Activated T-helper 2 cell treated with anti-CD3 and anti-CD28 coated beads, Interferon-gamma antibody, Interleukin-2, Interleukin-4, amounts not matched to agents 10 μg/mL and 5 μg/mL and 100 μg/mL, durations not matched to agents 14 hours and 24 hours and 36 hours (primary cell): Measurements from ENCODE around the gene ITPR3. TPM values are rescaled to one million over a fixed set of nuclear protein-coding genes. Genes with fewer than 3 reads are reported as not detected.

Source experiments
- DNase-seq: peaks from one replicate; pipeline ENCODE4 v3.0.0; 2021; ENCODE audit warnings: low spot score
- H3K27ac Mint-ChIP-seq: one replicate; pipeline ENCODE4 v1.8.0; 2021; ENCODE audit warnings: mixed read lengths
- H3K27me3 Mint-ChIP-seq: one replicate; pipeline ENCODE4 v1.8.0; 2021; ENCODE audit warnings: low read depth, mixed read lengths
- H3K36me3 Mint-ChIP-seq: one replicate; pipeline ENCODE4 v1.8.0; 2021; ENCODE audit warnings: low read depth, mixed read lengths
- H3K4me1 Mint-ChIP-seq: one replicate; pipeline ENCODE4 v1.8.0; 2021; ENCODE audit warnings: low read depth, mixed read lengths
- H3K4me3 Mint-ChIP-seq: one replicate; pipeline ENCODE4 v1.8.0; 2021; ENCODE audit warnings: low read depth, mild to moderate bottlenecking, moderate library complexity, mixed read lengths
- H3K9me3 Mint-ChIP-seq: one replicate; pipeline ENCODE4 v1.8.0; 2021; ENCODE audit warnings: mixed read lengths
- intact Hi-C: fragments of 100-400 bp; cut with micrococcal nuclease; formaldehyde crosslinking; loops from one replicate; pipeline ENCODE4 v1.15.1; 2023
- total RNA-seq: library from RNA; stranded (reverse); gene quantifications from 2 replicates; pipeline ENCODE4 v1.2.3, GENCODE V29; 2022

ITPR3 gene
- 40.7 and 41.7 TPM in 2 replicates for total RNA-seq

DNA sequence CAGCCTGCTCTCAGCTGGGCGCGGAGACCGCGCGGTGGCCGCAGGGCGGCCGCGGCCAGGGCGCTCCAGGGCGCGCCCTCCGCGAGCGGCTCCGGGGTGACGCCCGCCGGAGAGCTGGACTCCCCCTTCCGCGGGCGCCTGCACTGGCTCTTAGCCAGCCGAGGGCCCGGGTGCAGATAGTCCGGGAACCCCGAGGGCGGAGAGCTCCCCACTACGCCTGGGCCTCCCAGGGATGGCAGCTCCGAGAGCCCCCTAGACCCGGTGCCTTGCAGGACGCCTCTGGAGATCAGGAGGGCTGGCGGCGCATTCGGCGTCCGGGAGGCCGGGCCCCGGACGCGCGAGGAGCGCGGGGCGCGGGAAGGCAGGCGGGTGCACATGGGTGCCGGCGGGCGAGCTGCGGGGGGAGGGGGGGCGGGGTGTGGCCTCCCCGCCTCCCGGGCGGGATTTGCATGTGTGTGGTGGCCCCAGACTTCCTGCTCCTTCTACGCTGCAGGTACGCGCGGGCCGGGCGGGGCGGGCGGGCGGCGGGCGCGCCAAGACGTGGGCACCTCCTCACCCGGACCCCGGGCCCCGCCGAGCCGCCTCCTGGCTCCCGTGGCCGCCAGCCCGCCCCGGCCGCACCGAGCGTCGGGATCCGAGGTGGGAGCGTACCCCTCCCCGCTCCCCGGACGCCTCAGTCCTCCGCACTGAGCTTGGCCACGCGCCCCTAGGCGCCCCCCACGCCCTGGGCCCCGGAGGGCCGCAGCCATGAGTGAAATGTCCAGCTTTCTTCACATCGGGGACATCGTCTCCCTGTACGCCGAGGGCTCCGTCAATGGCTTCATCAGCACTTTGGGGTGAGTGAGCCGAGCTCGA, at the start of gene ITPR3:
ITPR3 (plus strand) TSS at position 467 of the 855 bp plus-strand sequence; CDS start at position 748, 281 bp downstream.
- peak; percentile 73 for DNase-seq
- intact Hi-C loops = loop anchor here (2.0 kb wide), 2 partner anchors 36 to 50 kb away; no protein-coding TSS in a partner anchor
- peaks cover 16% of the 10 kb centered on the region for H3K36me3 Mint-ChIP-seq
- H3K9me3 Mint-ChIP-seq = no peaks in the 10 kb centered on the region
- H3K4me1 Mint-ChIP-seq = peaks cover 35% of the 10 kb centered on the region
- H3K4me3 Mint-ChIP-seq = peak within 1 kb of the TSS; percentile 95
- peak within 1 kb of the TSS; percentile 81 for H3K27ac Mint-ChIP-seq
- H3K27me3 Mint-ChIP-seq = no peaks in the 10 kb centered on the region

DNA sequence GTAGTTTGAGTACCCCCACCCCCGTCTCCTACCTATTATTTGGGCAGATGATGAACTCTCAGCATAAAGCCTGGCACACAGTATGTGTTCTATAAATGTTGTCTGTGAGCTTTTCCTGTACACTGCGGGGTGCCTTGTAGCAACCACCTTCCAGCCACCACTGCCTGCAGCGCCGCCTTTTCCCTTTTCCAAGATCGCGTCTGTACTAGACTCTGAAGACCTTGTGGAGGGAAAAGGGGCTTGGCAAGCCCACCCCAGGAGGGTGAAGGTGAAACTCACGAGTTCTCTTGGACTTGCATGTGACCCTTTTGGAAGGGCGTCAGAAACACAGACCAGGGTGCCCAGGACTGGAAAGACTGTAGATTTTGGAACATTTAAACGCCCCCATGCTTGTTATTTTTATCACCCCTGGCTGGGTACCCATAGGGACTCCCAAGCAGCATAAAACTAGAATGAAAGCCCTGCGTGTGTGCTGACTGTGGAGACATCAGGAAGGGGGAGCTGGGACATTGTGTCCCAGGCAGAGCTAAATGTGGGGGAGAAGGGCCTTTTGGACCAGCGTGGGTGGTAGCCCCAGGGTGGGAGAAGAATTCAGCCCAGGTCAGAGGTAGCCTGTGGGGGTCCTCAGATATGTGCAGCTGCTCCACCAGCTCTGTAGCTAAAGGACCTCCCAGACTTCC, 49.3 kb upstream of the ITPR3 start:
- Mint-ChIP-seq H3K27ac (peak overlapping the region; percentile 99), H3K4me3 (peak overlapping the region; percentile 85), H3K9me3 (no peaks in the 10 kb centered on the region), H3K27me3 (no peaks in the 10 kb centered on the region), H3K4me1 (peaks cover 41% of the 10 kb centered on the region), H3K36me3 (peaks cover 51% of the 10 kb centered on the region)
- no peak for DNase-seq
- intact Hi-C loops = loop anchor here (1.0 to 5.0 kb wide), 5 partner anchors 9 to 599 kb away; partner anchors contain the start of genes BAK1, CUTA, ITPR3 and ZBTB9

DNA sequence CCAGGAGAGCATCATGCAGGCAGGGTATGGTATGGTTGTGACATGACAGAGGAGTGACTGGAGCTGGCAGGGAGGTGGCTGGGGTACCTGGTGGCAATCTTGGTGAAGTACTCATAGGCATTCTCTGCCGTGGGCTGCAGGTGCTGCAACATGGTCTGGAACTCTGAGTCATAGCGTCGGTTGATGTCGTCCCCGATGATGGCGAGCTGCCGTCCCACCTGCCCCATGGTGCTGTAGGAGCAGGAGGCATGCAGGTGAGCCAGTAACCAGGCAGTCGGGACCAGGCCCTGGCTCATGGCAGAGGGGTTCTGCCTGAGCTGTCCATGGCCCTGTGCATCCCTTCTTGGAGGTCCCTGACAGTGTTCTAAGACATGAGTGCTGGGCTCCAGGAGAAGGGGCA, 45.9 kb upstream of the ITPR3 start:
- peaks cover 35% of the 10 kb centered on the region for H3K4me1 Mint-ChIP-seq
- H3K27ac Mint-ChIP-seq = no peak overlapping the region
- H3K36me3 Mint-ChIP-seq = peaks cover 58% of the 10 kb centered on the region
- intact Hi-C loops = no loop called here
- no peak for DNase-seq
- no peak overlapping the region for H3K4me3 Mint-ChIP-seq
- H3K27me3 Mint-ChIP-seq = no peaks in the 10 kb centered on the region
- no peaks in the 10 kb centered on the region for H3K9me3 Mint-ChIP-seq

DNA sequence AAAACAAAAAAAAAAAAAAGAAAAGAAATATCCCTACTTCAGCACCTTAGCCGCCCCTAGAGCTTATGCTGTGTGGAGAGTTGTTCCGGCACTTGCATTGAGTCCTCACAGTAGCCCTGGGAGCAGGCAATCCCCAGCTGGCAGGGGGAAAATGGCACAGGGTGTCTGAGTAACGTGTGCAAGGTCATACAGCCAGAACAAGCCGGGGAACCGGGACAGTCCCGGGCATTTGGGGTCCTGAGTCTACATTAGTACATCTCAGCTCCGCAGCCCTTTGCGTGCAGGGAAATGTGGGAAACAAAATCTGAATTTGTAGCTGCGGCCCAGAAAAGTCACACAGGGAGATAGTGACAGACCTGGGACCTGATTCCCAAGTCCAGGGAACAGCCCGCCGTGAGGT, 44.5 kb upstream of the ITPR3 start:
- DNase-seq = no peak
- Mint-ChIP-seq H3K27ac (peak overlapping the region; percentile 52), H3K36me3 (peaks cover 57% of the 10 kb centered on the region), H3K9me3 (no peaks in the 10 kb centered on the region), H3K4me1 (peaks cover 27% of the 10 kb centered on the region), H3K27me3 (no peaks in the 10 kb centered on the region), H3K4me3 (peak overlapping the region; percentile 49)
- intact Hi-C loops = no loop called here

DNA sequence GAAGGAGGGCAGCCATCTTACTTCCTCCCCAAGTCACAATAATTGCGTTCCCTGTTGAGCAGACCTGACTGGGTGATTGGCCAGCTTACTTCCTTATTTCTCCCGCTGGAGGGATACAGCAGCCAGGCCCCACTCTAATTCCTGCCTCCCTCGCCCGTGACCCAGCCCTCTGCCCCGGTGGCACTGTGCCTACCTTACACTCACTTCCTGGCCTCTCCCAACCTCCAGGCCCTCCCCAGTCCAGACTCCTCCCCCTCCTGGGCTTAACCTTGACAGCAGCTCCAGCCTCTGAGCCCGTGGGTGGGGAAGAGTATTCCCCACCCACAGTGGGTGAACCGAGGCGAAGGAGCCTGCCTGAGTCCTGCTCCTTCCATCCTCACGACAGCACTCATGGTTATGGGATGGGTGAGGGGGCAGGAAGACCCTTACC, 44.0 kb upstream of the ITPR3 start:
- Mint-ChIP-seq H3K36me3 (peaks cover 52% of the 10 kb centered on the region), H3K4me1 (peaks cover 22% of the 10 kb centered on the region), H3K4me3 (peak overlapping the region; percentile 56), H3K27ac (peak overlapping the region; percentile 52), H3K27me3 (no peaks in the 10 kb centered on the region), H3K9me3 (no peaks in the 10 kb centered on the region)
- intact Hi-C loops = no loop called here
- no peak for DNase-seq

DNA sequence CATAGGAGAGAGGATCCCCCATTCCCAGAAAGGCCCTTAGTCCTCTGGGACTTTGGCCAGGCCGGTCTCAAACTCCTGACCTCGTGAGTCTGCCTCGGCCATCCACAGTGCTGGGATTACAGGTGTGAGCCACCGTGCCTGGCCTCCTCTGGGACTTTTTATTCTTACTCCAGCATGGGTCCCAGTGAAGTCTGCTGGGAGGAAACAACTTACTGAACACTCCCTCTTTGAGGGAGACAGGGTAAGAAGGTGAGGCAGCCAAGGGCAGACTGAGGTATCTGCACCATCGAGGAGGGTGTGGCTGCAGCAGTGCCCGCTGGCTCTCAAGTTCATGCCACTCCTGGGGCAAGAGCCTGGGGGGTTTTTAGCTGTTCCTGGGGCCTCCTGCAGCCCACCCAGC, 43.4 kb upstream of the ITPR3 start:
- H3K36me3 Mint-ChIP-seq = peaks cover 48% of the 10 kb centered on the region
- H3K27me3 Mint-ChIP-seq = no peaks in the 10 kb centered on the region
- no peaks in the 10 kb centered on the region for H3K9me3 Mint-ChIP-seq
- H3K4me1 Mint-ChIP-seq = peaks cover 18% of the 10 kb centered on the region
- DNase-seq = no peak
- intact Hi-C loops = no loop called here
- peak overlapping the region; percentile 99 for H3K27ac Mint-ChIP-seq
- peak overlapping the region; percentile 96 for H3K4me3 Mint-ChIP-seq

DNA sequence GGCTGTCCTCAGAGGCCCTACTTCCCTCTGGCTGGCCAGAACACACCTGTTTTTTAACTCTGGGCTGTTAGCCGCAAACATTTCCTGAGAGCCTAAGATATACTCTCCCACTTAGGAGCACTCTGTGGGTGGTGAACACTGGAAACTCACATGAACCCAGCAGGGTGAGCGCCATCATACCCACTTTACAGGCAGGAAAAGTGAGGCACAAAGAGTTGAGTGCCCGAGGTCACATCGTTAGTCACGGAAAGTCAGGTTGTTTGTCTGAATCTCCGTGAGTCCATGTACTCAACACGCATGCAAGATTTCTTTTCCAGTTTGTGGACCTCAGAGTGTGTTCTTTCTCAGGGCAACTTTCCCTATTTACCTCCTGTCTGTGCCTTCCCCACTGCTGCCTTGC, 43.0 kb upstream of the ITPR3 start:
- intact Hi-C loops = no loop called here
- Mint-ChIP-seq H3K36me3 (peaks cover 48% of the 10 kb centered on the region), H3K27ac (peak overlapping the region; percentile 99), H3K4me3 (peak overlapping the region; percentile 96), H3K27me3 (no peaks in the 10 kb centered on the region), H3K4me1 (peaks cover 18% of the 10 kb centered on the region), H3K9me3 (no peaks in the 10 kb centered on the region)
- DNase-seq = no peak

DNA sequence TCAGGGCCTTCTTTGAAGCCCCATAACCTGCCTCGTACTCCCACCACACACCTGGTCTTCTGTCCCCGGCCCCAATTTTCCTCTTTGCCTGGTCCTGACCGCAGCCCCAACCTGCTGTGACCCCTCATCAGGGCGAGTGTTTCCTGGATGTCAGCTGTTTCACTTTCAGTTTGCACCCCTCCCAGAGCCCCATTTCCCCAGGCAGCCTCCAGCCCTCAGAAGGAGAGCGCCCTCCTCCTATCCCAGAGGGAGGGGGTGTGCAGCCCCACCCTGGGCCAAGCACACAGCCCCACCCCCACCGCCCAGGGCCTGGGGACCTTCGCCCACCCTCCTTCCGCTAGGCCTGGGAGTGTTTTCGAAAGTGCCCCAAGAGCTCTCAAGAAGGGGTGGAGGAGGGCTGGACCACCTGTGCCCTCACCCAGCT, 42.5 kb upstream of the ITPR3 start:
- H3K4me3 Mint-ChIP-seq = peak overlapping the region; percentile 96
- H3K9me3 Mint-ChIP-seq = no peaks in the 10 kb centered on the region
- no peaks in the 10 kb centered on the region for H3K27me3 Mint-ChIP-seq
- peak overlapping the region; percentile 99 for H3K27ac Mint-ChIP-seq
- DNase-seq = peak; percentile 61
- intact Hi-C loops = no loop called here
- H3K4me1 Mint-ChIP-seq = peaks cover 21% of the 10 kb centered on the region
- H3K36me3 Mint-ChIP-seq = peaks cover 48% of the 10 kb centered on the region

DNA sequence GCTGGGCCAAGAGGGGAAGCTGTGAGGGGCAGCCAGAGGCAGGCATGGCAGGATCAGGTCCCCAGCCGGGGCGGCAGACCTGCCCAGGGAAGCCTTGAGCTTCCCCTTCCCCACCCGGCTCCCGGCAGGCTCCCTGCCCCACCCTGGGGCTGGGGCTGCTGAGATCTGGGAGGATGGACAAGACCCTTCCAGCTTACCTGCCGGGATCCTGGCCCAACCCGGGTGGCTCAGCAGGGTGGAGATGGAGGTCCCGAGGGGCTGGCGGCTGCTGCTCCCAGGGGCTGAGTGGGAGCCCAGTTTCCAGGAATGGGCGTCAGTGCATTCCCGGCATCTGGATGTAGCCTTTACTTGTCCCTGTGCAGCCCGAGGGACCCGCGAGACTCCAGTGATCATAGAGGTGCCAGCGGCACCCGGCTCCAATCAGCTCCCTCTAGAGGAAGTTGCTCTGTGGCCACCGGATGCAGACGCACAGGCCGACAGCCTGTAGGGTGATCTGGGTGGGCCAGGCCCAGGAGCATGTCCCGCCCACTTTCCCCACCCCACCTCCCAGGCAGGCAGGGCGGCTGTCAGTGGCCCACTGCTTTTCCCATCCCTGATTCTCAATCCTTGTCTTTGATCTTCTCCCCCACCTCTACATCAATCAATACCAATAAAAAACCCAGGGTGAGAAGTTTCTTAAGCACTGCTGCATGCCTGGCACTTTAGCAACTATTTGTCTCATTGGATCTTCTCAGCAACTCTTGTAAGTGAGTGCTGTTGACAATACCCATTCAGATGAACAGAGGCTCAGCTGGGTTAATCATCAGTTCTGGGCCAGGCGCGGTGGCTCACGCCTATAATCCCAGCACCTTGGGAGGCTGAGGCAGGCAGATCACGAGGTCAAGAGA, 41.1 kb upstream of the ITPR3 start, which contains the start of gene BAK1:
BAK1 (minus strand) TSS at position 449 of the 887 bp plus-strand sequence. CDS start 2,672 bp downstream, outside the sequence.
- Mint-ChIP-seq H3K36me3 (peaks cover 33% of the 10 kb centered on the region), H3K27ac (peak within 1 kb of the TSS; percentile 99), H3K9me3 (no peaks in the 10 kb centered on the region), H3K4me1 (peaks cover 20% of the 10 kb centered on the region), H3K4me3 (peak within 1 kb of the TSS; percentile 96), H3K27me3 (no peaks in the 10 kb centered on the region)
- intact Hi-C loops = loop anchor here (1.0 to 10.0 kb wide), 3 partner anchors 9 to 185 kb away; no protein-coding TSS in a partner anchor
- peak; percentile 81 for DNase-seq

DNA sequence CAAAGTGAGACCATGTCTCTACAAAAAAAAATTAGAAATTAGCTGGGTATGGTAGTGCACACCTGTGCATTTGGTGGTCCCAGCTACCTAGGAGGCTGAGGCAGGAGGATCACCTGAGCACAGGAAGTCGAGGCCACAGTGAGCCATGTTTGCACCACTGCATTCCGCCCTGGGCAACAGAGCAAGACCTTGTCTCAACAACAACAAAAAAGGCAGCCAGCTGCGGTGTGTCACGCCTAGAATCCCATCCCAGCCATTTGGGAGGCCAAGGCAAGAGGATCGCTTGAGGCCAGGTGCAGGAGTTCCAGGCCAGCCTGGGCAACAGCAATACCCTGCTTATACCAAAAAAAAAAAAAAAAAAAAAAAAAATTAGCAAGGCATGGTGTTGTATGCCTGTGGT, 39.9 kb upstream of the ITPR3 start:
- DNase-seq = no peak
- no peaks in the 10 kb centered on the region for H3K9me3 Mint-ChIP-seq

DNA sequence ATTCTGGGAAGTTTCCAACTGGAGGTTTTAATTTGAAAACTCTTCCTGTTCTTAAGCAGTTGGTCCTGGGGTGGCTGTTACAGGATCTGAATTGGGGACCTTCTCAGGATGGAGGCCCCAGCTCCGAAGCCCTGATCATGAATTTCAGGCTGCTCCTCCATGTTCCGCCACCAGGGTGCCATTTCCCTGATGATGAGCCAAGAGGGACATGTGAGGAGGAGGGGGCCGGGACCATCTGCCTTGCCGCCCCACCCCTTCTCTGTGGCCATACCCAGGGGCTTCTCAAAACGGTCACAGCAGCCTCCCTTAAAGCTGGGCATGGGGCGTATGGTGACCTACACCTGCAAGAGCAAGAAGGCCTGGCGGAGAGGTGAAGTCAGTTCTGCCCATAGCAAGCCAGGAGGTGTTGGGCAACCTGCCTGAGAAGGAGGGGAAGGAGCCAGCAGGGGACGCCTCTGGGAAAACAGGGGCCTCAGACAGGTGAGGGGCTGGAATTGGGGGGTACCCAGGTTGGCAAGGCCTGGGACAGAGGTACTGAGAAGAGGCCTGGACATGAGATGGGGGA, 37.4 kb upstream of the ITPR3 start:
- peaks cover 18% of the 10 kb centered on the region for H3K4me1 Mint-ChIP-seq
- H3K9me3 Mint-ChIP-seq = no peaks in the 10 kb centered on the region
- peak overlapping the region; percentile 19 for H3K27ac Mint-ChIP-seq
- H3K36me3 Mint-ChIP-seq = peaks cover 7% of the 10 kb centered on the region
- intact Hi-C loops = loop anchor here (2.0 to 10.0 kb wide), 2 partner anchors 37 to 181 kb away; partner anchors contain the start of gene ITPR3
- H3K4me3 Mint-ChIP-seq = no peak overlapping the region
- DNase-seq = no peak
- no peaks in the 10 kb centered on the region for H3K27me3 Mint-ChIP-seq

More for the DNA sequence above, 39.9 kb upstream of the ITPR3 start:
- intact Hi-C loops = loop anchor here (10.0 kb wide), 1 partner anchor 184 kb away; no protein-coding TSS in a partner anchor
- Mint-ChIP-seq H3K4me3 (no peak overlapping the region), H3K4me1 (peaks cover 29% of the 10 kb centered on the region), H3K27me3 (no peaks in the 10 kb centered on the region), H3K36me3 (peaks cover 25% of the 10 kb centered on the region), H3K27ac (no peak overlapping the region)
